HEK293T (cell line): ENCODE measurements around the gene XPNPEP3.

Experiments used
- BHLHE40 ChIP-seq: fragments of 450-650 bp; IDR thresholded peaks from 2 replicates; pipeline ENCODE4 v1.6.1; 2016; ENCODE audit warnings: mild to moderate bottlenecking, moderate library complexity, borderline replicate concordance
- ELF4 ChIP-seq: fragments of 450-650 bp; IDR thresholded peaks from 2 replicates; pipeline ENCODE4 v1.6.1; 2017; ENCODE audit warnings: antibody characterized with exemption
- FOXA1 ChIP-seq: fragments of 450-650 bp; IDR thresholded peaks from 2 replicates; pipeline ENCODE4 v1.6.1; 2016; ENCODE audit warnings: mild to moderate bottlenecking
- FOXK2 ChIP-seq: fragments of 450-650 bp; IDR thresholded peaks from 2 replicates; pipeline ENCODE4 v1.6.1; 2016; ENCODE audit warnings: mild to moderate bottlenecking
- FOXM1 ChIP-seq: fragments of 450-650 bp; IDR thresholded peaks from 2 replicates; pipeline ENCODE4 v1.6.1; 2017; ENCODE audit warnings: mild to moderate bottlenecking, borderline replicate concordance
- HDGF ChIP-seq: fragments of 450-650 bp; IDR thresholded peaks from 2 replicates; pipeline ENCODE4 v1.6.1; 2017; ENCODE audit warnings: antibody characterized with exemption, borderline replicate concordance
- L3MBTL2 ChIP-seq: fragments of 450-650 bp; conservative IDR thresholded peaks from 2 replicates; pipeline ENCODE4 v1.6.1; 2016; ENCODE audit warnings: mild to moderate bottlenecking
- LEF1 ChIP-seq: fragments of 450-650 bp; IDR thresholded peaks from 2 replicates; pipeline ENCODE4 v1.6.1; 2017; ENCODE audit warnings: mild to moderate bottlenecking, borderline replicate concordance
- NFRKB ChIP-seq: fragments of 450-650 bp; IDR thresholded peaks from 2 replicates; pipeline ENCODE4 v1.6.1; 2016; ENCODE audit warnings: mild to moderate bottlenecking, moderate library complexity
- SP1 ChIP-seq: fragments of 450-650 bp; IDR thresholded peaks from 2 replicates; pipeline ENCODE4 v1.6.1; 2017
- SUZ12 ChIP-seq: fragments of 450-650 bp; IDR thresholded peaks from 2 replicates; pipeline ENCODE4 v1.6.1; 2016; ENCODE audit warnings: mild to moderate bottlenecking
- TARDBP ChIP-seq: fragments of 450-650 bp; IDR thresholded peaks from 2 replicates; pipeline ENCODE4 v1.6.1; 2016
- ZNF384 ChIP-seq: fragments of 450-650 bp; IDR thresholded peaks from 2 replicates; pipeline ENCODE4 v1.6.1; 2016

DNA sequence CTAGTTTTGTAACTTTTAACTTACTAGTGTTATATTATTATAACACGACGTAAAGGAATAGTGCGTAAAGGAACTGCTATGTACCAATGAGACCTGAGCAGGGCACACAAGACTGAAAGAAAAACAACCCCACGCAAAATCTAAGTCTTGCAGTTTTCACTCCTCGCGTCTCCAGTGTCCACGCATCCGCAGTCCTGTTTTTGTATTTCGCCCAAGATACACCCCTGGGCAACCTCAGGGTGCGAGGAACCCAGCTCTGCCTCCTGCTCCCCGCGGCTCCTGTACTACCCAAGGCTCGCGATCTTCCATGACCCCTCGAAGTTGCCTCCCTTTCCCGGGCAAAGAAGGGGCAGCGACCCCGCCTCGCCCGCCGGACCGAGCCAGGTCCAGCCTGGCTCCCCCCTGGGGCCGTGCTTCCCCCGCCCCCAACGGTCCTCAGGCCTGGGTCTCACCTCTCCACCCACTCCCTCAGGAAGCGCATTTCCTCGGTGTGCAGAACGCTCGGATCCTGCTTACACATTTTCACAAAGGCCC lies 902 bp upstream of the XPNPEP3 start:
- TF ChIP-seq L3MBTL2 (no peak), SUZ12 (no peak), FOXA1 (no peak), ZNF384 (no peak), HDGF (no peak; the same call in 1 of the 2 replicates), LEF1 (no peak), FOXK2 (no peak), ELF4 (no peak), SP1 (no peak), FOXM1 (no peak), NFRKB (no peak), TARDBP (no peak), BHLHE40 (no peak)
